ENCODE measurements around the gene IGF1R. TPM values are rescaled to one million over a fixed set of nuclear protein-coding genes. Genes with fewer than 3 reads are reported as not detected.

The IGF1R gene
- total RNA-seq, 1 experiment from 2014 or later, result 87.9 TPM

DNA sequence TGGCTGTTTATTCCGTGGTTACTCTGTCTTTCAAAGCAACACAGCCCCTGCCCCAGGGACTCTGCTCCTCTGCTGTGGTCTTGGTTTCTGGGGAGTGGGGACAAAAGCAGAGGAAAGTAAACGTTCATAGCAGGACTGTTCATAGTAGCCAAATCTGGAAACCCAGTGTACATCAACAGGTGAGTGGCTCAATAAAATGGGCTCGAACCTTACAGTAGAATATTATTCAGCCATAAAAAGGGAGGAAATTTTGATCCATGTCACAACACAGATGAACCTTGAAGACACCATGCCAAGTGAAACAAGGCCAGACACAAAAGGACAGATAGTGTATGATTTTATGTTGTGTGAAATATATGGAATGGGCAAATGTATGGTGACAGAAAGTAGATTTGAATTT, 269.1 kb downstream of the IGF1R start:
- no peak for DNase-seq (ENCODE audit: low read depth)
- in situ Hi-C loops (cut with HindIII; ENCODE audit: low pct_unique_long_range_greater_than_20kb, low sequenced_read_pairs), result no loop called here

DNA sequence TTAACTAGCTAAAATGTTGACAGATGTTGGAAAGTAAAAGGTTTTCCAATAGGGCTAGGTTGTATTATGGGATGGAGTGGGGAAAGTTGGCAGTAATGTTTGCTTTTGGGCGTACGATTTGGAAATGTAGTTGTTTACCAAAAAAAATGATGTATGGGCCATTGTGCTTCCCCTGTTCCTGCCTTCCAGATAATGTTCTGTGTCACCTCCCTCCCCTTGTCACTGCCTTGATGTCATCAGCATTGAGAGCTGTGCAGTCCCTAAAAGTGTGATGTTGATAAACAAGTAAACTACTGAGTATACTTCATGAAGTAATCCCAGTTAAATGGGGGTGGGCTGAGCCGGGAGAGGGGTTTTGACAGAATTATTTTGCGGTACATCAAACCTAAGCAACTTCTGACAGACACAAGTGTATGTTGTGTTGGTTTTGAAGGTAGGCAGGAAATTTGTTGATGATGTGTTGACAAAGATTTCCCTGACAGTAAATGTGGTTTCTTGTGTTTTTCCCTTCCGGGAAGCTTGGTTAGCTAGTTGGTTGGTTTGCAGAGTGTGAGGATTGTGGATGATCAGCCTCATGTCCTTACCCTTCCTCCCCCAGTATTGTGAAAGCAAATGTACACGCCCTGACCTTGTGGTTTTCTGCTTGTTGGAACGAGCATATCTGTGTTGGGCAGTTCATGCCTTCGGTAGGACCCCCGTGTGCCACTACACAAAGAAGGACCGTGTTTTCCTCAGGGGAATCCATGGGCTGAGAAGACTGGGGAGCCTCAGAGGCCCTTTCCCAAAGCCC, 271.9 kb downstream of the IGF1R start:
- no peak for DNase-seq (ENCODE audit: low read depth)
- in situ Hi-C loops (cut with HindIII; ENCODE audit: low pct_unique_long_range_greater_than_20kb, low sequenced_read_pairs), result no loop called here

DNA sequence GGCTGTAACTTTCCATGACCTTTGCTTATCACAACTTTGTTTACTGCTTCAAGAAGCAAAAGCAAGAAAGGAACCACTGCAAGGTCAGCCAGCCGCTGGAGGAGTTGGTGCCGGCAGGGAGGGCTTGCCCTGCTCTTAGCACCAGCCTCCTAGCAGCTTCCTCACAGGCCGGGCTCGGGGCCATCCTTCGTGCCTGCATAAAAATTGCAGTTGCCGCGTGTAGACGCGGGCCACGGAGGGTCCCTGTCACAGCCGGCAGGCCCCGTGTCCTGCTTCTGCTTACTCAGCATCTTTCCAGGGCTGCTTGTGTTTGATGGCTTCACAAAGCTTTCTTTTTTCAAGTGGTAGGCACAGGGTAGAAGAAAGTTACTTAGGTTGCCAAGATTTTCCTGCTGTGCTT, 274.8 kb downstream of the IGF1R start:
- in situ Hi-C loops (cut with HindIII; ENCODE audit: low pct_unique_long_range_greater_than_20kb, low sequenced_read_pairs), result no loop called here
- DNase-seq (ENCODE audit: low read depth), result no peak

DNA sequence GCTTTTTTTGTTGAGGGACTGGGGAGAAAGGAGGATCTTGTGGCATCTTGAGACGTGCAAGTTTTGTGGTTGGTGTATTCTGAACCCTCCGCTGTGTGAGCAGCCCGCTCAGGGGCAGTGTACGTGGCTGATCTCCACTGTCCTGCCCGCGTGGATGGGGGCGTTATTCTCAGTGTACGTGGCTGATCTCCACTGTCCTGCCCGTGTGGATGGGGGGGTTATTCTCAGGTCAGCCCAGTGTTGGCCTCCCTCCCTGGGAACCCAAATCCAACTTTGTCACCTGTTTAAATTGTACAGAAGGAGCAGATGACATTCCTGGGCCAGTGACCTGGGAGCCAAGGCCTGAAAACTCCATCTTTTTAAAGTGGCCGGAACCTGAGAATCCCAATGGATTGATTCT, 275.2 kb downstream of the IGF1R start:
- in situ Hi-C loops (cut with HindIII; ENCODE audit: low pct_unique_long_range_greater_than_20kb, low sequenced_read_pairs), result no loop called here

DNA sequence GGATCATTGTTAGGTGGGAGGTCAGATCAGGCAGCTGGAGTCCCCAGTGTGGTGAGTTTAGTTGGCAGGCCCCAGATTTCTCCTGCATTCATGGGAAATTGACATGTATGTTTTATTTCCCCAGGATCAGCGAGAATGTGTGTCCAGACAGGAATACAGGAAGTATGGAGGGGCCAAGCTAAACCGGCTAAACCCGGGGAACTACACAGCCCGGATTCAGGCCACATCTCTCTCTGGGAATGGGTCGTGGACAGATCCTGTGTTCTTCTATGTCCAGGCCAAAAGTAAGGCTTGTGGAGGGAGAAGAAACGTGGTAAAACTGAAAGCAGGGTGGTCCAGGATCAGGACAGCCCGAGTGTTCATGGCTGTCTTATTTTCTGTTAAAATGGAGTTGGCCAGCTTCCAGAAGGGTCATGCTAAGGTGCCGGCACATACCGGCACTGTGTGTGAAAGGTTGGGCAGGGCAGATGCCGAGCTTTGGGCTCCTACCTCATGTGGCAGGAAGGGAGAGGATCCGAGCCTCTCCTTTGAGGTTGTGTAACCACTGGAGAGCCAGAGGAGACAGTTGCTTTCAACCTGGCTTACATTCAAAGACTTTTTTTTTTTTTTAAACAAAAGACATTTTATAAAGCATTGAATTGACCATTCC, 276.2 kb downstream of the IGF1R start:
- DNase-seq (ENCODE audit: low read depth), result no peak
- in situ Hi-C loops (cut with HindIII; ENCODE audit: low pct_unique_long_range_greater_than_20kb, low sequenced_read_pairs), result no loop called here

More for the DNA sequence above, 275.2 kb downstream of the IGF1R start:
- no peak for DNase-seq (ENCODE audit: low read depth)

DNA sequence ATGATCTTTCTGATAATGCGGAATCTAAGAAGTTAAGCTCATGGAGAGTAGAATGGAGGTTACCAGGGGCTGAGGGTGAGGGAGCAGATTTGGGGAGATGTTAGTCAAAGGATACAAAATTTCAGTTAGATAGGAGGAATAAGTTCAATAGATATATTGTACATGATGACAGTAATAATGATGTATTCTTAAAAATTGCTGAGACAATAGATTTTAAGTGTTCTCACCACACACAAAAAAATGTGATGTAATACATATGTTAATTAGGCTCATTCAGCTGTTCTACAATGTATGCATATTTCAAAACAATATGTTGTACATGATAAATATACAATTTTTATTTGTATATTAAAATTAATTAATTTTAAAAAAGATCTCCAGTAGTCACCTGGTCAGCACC, 277.9 kb downstream of the IGF1R start:
- no peak for DNase-seq (ENCODE audit: low read depth)
- in situ Hi-C loops (cut with HindIII; ENCODE audit: low pct_unique_long_range_greater_than_20kb, low sequenced_read_pairs), result no loop called here

DNA sequence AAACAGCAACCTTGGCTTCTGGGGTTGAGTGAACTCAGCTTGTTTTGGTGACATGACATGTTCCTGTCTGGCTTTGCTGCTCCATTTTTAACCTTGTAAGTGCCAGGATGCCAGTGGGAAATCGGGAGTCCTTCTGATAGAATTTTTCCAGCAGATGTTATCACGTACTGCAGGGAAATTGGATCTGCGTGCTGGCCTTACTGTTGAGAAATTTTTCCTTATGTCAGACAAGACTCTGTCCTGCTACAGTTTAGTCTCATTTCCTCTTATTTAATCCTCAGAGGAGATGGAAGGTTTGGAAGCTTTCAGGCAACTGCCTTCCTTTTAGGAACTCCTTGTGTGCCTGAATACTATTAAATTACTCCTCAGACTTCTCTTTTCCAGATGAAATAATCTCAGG, 278.7 kb downstream of the IGF1R start:
- in situ Hi-C loops (cut with HindIII; ENCODE audit: low pct_unique_long_range_greater_than_20kb, low sequenced_read_pairs), result no loop called here
- no peak for DNase-seq (ENCODE audit: low read depth)

DNA sequence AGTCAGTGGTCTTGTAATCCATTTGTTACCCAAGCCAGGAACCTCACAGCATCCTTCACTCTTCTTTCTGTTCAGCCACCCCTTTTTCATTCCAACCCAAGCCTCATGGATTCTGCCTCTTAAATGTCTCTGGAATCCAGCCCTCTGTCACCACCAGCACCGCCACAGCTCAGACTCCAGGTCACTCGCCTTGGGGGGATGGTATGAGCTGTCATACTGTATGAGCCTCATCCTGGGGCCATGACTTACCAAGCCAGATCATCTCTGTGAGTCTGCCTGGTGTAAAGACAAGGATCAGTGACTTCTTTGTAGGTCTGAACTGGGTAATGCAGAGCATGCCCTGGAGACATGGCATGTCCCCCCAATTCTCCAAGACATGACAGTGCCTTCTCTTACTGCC, 279.7 kb downstream of the IGF1R start:
- no peak for DNase-seq (ENCODE audit: low read depth)
- in situ Hi-C loops (cut with HindIII; ENCODE audit: low pct_unique_long_range_greater_than_20kb, low sequenced_read_pairs), result no loop called here

DNA sequence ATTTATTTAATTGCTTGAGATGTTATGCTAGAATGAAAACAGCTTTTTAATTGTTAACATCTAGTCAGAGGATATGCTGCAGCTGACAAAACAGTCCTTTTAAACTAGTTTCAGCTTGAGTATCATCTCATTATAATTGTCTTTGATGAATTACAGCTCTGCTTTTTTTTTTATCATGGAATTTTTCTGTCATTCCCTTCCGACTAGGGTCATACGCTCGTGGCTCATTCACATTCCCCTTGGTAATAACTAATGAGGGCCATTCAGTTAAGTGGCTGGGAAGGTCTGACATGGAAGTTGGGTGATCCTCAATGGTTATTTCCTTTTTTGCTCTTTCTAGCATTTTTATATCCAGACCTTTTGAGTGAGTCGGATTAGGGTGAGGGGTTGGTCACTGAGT, 282.2 kb downstream of the IGF1R start:
- in situ Hi-C loops (cut with HindIII; ENCODE audit: low pct_unique_long_range_greater_than_20kb, low sequenced_read_pairs), result no loop called here
- DNase-seq (ENCODE audit: low read depth), result no peak

DNA sequence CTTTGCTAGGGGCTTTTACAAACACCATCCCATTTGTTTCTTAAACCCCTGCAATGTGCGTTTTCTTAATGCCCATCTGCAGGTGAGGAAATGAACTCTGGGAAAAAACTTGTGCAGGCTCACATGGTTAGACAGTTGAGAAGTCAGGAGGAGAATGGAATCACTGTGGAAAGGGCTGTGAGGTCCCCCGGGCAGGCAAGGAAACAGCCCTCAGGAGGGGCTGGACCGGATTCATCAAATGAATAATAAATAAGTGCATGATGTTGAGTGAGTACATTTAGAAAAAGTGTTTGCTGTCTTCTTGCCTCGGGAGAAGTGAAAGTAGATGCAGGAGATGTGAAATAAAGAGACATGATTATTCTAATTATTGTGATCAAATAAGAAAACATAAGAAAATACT, 282.7 kb downstream of the IGF1R start:
- in situ Hi-C loops (cut with HindIII; ENCODE audit: low pct_unique_long_range_greater_than_20kb, low sequenced_read_pairs), result no loop called here
- DNase-seq (ENCODE audit: low read depth), result no peak

DNA sequence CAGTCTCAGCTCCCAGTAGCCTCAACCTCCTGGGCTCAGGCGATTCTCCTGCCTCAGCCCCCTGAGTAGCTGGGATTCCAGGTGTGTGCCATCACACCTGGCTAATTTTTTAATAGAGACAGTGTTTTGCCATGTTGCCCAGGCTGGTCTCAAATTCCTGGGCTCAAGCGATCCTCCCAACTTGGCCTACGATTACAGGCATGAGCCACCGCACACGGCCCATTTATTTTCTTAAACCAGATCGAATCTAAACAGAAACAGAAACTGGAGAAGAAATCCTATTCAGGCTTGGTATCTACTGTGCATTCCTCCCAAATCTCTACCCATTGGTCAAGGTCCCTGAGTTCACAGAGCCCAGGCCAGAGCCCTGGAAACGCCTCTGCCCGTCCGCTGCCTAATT, 285.1 kb downstream of the IGF1R start:
- in situ Hi-C loops (cut with HindIII; ENCODE audit: low pct_unique_long_range_greater_than_20kb, low sequenced_read_pairs), result no loop called here
- no peak for DNase-seq (ENCODE audit: low read depth)

DNA sequence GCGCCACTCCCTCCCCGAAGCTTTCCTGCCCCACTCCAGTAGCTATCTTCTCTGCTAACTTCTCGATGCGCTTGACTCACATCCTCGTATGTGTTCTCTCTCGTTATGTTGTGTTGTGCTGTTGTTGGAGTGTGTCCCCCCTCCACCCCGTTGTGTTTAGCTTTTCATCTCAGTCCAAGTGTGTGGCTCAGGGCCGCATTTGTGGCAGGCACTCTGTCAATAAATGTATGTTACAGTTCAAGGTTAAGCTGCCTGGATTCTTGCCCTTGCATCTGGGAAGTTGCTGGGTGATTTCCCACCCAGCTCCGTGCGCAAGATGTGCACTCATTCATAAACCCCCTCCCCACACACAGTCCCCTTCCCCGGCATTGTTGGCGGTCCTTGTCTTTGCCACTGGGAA, 287.4 kb downstream of the IGF1R start:
- in situ Hi-C loops (cut with HindIII; ENCODE audit: low pct_unique_long_range_greater_than_20kb, low sequenced_read_pairs), result no loop called here
- no peak for DNase-seq (ENCODE audit: low read depth)

DNA sequence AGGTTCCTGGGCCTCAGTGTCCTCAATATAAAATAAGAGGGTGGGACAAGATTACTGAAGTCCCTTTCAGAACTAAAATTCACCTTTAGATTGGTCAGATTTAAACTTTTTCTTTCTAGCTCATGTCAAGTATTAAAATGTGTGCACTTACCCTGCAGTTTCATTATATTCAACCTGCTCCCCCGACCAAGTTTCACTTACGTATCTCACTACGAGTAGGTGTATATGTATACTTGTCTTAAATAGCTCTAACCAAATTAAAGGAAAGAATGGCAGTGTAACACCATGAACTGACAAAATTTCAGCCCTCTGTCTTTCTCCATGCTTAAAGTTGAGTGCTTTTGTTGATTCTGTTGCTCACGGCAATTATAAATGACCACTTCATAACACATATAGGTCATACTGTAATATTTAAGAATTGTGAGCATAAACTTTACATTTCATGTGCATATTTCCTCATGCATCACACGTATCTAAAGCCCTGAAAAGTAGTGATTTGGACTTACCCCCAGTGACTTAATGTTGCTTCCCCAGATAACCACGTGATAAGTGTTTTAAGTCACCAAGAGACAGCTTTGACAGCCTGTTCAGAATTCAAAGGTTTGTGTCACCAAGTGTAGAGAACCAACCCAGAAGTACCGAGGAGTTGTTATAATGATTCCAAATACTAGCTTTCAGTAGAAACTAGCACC, 289.2 kb downstream of the IGF1R start:
- no peak for DNase-seq (ENCODE audit: low read depth)
- in situ Hi-C loops (cut with HindIII; ENCODE audit: low pct_unique_long_range_greater_than_20kb, low sequenced_read_pairs), result no loop called here

DNA sequence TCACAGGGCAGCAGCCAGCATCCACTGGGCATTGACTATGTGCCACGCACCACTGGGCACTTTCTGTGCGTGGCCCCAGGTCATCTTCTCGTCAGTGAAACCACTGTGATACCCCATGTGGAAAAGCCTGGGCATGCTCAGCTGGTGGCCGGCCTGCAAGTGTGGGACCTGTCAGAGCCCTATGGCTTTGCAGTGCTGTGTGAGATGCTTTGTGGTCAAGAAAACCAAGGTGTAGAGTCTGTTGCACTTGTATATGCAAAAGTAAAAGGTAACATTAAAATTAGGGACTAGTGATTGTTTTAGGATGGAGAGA, 289.7 kb downstream of the IGF1R start:
- in situ Hi-C loops (cut with HindIII; ENCODE audit: low pct_unique_long_range_greater_than_20kb, low sequenced_read_pairs), result no loop called here

DNA sequence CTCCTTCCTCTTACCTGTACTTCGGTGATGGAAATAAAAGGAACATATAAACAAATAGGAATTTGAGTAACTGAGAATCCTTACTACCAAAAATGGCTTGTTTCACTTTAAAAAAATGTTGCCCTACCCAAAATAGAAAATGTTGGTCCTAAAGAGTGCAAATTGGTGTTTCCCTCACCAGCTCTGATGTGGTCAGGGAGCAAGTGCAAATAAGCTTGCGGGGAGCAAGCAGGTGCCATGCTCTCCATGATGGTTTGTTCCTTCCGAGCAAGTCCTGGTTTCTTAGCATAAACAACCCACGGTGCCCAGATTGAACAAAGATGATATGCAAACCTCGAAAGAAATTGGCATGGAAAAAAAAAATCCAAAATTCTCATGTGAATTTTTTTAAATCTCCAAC, 290.5 kb downstream of the IGF1R start:
- in situ Hi-C loops (cut with HindIII; ENCODE audit: low pct_unique_long_range_greater_than_20kb, low sequenced_read_pairs), result no loop called here
- no peak for DNase-seq (ENCODE audit: low read depth)

More for the DNA sequence above, 289.7 kb downstream of the IGF1R start:
- no peak for DNase-seq (ENCODE audit: low read depth)

DNA sequence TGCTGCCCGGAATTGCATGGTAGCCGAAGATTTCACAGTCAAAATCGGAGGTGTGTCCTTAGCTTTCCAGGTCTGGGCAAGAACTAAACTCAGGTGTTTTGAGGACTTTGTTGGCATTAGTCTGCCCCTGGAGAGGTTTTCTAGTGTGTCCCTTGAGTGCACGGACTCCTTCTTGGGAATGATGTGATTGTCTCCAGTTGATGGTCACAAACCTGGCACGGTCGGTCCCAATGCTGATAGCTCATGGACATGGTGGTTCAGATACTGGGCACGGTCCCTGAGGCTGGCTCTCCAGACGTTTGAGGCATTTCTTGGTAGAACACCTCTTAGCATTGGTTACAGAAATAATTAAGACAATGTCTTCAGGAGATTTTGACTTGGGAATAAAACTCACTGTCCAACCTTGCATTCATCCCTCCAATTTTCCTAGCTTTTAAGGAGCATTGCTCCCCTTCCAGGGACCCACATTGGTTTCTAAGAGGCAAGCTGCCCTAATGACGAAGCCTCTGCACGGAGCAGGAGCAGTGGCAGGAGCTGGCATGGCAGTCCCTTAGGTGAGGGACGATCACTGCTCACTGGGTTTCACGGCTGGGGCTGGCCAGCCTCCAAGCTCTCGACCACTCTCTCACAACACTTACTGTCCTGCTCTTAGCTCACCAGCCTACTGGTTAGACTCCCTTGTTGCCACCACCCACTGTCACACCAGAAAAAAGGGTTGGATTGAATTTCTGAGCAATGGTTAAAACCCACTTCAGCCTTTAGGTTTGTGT, 291.2 kb downstream of the IGF1R start:
- in situ Hi-C loops (cut with HindIII; ENCODE audit: low pct_unique_long_range_greater_than_20kb, low sequenced_read_pairs), result no loop called here
- DNase-seq (ENCODE audit: low read depth), result no peak

DNA sequence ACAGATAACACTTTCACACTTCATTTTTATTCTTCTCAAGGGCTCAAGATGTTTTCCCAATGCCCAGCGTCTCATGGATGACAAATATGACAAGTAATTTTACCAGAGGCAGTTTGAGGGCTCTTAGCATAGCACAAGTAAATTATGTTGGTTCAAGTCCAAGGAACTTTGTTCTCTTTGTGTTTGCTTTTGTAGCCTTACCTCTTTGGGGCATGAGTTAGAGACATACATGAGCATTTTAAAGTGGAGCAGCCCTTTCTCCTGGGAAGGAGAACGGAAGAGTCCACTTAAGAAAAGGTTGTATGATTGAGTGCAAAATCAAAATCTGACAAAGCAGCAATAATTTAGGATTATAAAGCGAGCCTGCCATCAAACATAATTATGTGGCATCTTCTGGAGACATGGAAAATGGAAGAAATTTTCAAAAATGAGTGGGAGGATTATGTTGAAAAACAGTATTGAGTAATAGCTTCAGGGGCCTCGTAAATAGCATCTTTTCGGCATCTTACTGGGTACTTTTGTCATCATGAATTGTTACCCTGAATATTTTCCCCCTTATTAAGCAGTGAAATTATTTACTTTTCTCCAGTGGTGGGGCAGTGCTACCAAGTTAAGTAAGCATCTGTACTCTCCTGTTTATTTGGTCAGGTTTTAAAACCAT, 293.4 kb downstream of the IGF1R start:
- no peak for DNase-seq (ENCODE audit: low read depth)
- in situ Hi-C loops (cut with HindIII; ENCODE audit: low pct_unique_long_range_greater_than_20kb, low sequenced_read_pairs), result no loop called here

DNA sequence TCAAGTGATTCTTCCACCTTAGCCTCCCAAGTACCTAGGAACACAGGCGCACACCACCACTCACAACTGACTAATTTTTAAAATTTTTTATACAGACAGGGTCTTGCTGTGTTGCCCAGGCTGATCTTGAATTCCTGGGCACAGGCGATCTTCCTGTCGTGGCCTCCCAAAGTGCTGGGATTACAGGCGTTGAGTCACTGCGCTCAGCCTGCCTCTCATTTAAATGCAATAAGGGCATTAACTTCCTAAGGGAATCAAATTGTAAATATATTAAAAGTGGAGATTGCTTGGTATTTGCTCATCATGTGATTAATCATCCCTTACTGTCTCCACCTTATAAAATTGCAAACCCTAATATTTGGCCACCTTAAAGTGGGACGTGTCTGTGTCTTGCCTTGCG, 294.1 kb downstream of the IGF1R start:
- in situ Hi-C loops (cut with HindIII; ENCODE audit: low pct_unique_long_range_greater_than_20kb, low sequenced_read_pairs), result no loop called here
- no peak for DNase-seq (ENCODE audit: low read depth)

All from Caki2 (cell line).